NB4 (cell line): ENCODE data around the gene LEKR1.

Source experiments
- DNase-seq: peaks from one replicate; pipeline ENCODE4 v3.0.0; 2010; ENCODE audit warnings: low read depth
- H3K4me3 ChIP-seq: one replicate; pipeline ENCODE4 v1.5.1; 2011; ENCODE audit warnings: mild to moderate bottlenecking, low read depth, low read length, moderate library complexity
- CTCF ChIP-seq: IDR thresholded peaks from one replicate; pipeline ENCODE4 v1.5.1; 2012; ENCODE audit warnings: low read depth, low read length
- MYC ChIP-seq: IDR thresholded peaks from 2 replicates; pipeline ENCODE4 v1.6.1; 2011; ENCODE audit warnings: low read depth, low read length
- POLR2A ChIP-seq: IDR thresholded peaks from 2 replicates; pipeline ENCODE4 v1.6.1; 2011; ENCODE audit warnings: mild to moderate bottlenecking; ENCODE audit not compliant: insufficient read length; ENCODE audit errors: extremely low read depth
- TF ChIP-seq, protein P1 (sequence below): IDR thresholded peaks from 2 replicates; pipeline ENCODE4 v1.6.1; 2011; ENCODE audit warnings: low read depth, low read length

The LEKR1 gene

GRCh38 chr3:157069406-157069805 is 243.3 kb downstream of the LEKR1 start:
- no peak for DNase-seq
- H3K4me3 ChIP-seq, result no peak overlapping the region
- TF ChIP-seq MYC (no peak), CTCF (no peak), POLR2A (no peak)
- TF ChIP-seq, protein P1, sequence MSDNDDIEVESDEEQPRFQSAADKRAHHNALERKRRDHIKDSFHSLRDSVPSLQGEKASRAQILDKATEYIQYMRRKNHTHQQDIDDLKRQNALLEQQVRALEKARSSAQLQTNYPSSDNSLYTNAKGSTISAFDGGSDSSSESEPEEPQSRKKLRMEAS, result no peak

- no peak for DNase-seq
- TF ChIP-seq MYC, result no peak
- TF ChIP-seq POLR2A, result no peak
- TF ChIP-seq, protein P1, result no peak
- no peak for TF ChIP-seq CTCF
- H3K4me3 ChIP-seq, result no peak overlapping the region
Observed at GRCh38 chr3:157069846-157070677, 243.9 kb downstream of the LEKR1 start.

- no peak overlapping the region for H3K4me3 ChIP-seq
- no peak for DNase-seq
- TF ChIP-seq POLR2A (no peak), MYC (no peak), CTCF (no peak)
- TF ChIP-seq, protein P1, result no peak
Observed at GRCh38 chr3:157070678-157070999, 244.5 kb downstream of the LEKR1 start.

GRCh38 chr3:157071744-157072525 is 245.8 kb downstream of the LEKR1 start:
- no peak for DNase-seq
- H3K4me3 ChIP-seq, result no peak overlapping the region
- TF ChIP-seq MYC, result no peak
- TF ChIP-seq POLR2A, result no peak
- no peak for TF ChIP-seq CTCF
- TF ChIP-seq, protein P1, result no peak

DNA sequence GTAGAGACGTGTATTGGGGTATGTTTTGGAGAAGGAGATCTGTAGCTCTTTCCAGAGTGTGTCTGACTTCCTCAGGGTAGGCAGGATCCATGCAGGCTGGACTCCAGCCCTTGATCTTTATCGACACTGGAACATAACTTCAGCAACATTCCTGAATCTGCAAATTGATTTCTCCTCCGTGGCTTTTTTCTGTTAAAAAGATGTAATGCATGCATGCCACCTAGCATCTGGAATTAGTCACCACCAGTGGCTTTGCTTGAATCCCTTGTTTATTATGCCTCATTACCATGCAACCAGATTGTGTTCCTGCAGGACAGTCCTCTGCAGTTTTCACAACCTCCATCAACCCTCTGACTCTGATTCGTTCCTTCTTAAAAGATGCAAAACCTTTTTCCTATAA is 247.7 kb downstream of the LEKR1 start:
- TF ChIP-seq, protein P1, result no peak
- TF ChIP-seq CTCF, result no peak
- no peak for TF ChIP-seq POLR2A
- H3K4me3 ChIP-seq, result no peak overlapping the region
- no peak for DNase-seq
